DOHH2 (cell line): Measurements from ENCODE around the gene EXOC3L2.
A peak's percentile ranks its signal among the peaks of the same experiment; 100 is the strongest.

Source experiments
- H3F3A ChIP-seq: fragments of 200-600 bp; sonication (generic), shearing (Covaris generic); 2 replicates; pipeline ENCODE4 v1.6.0; 2016; ENCODE audit warnings: antibody characterized with exemption, mild to moderate bottlenecking; ENCODE audit not compliant: control insufficient read depth, insufficient read depth
- H3K27ac ChIP-seq: fragments of 200-600 bp; sonication (generic); 2 replicates; pipeline ENCODE4 v1.5.1; 2014; ENCODE audit warnings: low read depth, mild to moderate bottlenecking, low read length, moderate library complexity
- H3K27me3 ChIP-seq: fragments of 200-600 bp; sonication (generic); 2 replicates; pipeline ENCODE4 v1.6.1; 2014; ENCODE audit warnings: mild to moderate bottlenecking, low read length, mixed read lengths; ENCODE audit not compliant: control insufficient read depth
- H3K36me3 ChIP-seq: fragments of 200-600 bp; sonication (generic); 2 replicates; pipeline ENCODE4 v1.6.1; 2014; ENCODE audit warnings: mild to moderate bottlenecking, low read length, moderate library complexity, mixed read lengths; ENCODE audit not compliant: control insufficient read depth
- H3K4me1 ChIP-seq: fragments of 200-600 bp; sonication (generic); 2 replicates; pipeline ENCODE4 v1.6.1; 2014; ENCODE audit warnings: mild to moderate bottlenecking, low read length, mixed read lengths; ENCODE audit not compliant: control insufficient read depth
- H3K4me2 ChIP-seq: fragments of 200-600 bp; sonication (generic); 2 replicates; pipeline ENCODE4 v1.6.0; 2014; ENCODE audit warnings: mild to moderate bottlenecking, low read length, moderate library complexity
- H3K4me3 ChIP-seq: fragments of 200-600 bp; sonication (generic); 2 replicates; pipeline ENCODE4 v1.5.1; 2014; ENCODE audit warnings: mild to moderate bottlenecking, low read length, mixed read lengths
- H3K79me2 ChIP-seq: fragments of 200-600 bp; sonication (generic); 2 replicates; pipeline ENCODE4 v1.6.1; 2014; ENCODE audit warnings: mild to moderate bottlenecking, low read length, mixed read lengths; ENCODE audit not compliant: control insufficient read depth
- H3K9me2 ChIP-seq: fragments of 200-600 bp; sonication (generic); replicated peaks from 2 replicates; pipeline ENCODE4 v1.6.1; 2014; ENCODE audit warnings: mild to moderate bottlenecking, low read length, mixed read lengths; ENCODE audit not compliant: control insufficient read depth
- H3K9me3 ChIP-seq: fragments of 200-600 bp; sonication (generic); 2 replicates; pipeline ENCODE4 v1.6.1; 2014; ENCODE audit warnings: antibody characterized with exemption, low read length, mixed read lengths; ENCODE audit not compliant: control insufficient read depth, insufficient read depth
- H4K20me1 ChIP-seq: fragments of 200-600 bp; sonication (generic); 2 replicates; pipeline ENCODE4 v1.6.0; 2014; ENCODE audit warnings: low read depth, mild to moderate bottlenecking, antibody characterized with exemption, low read length, moderate library complexity; ENCODE audit not compliant: control insufficient read depth, insufficient read depth
- EZH2phosphoT487 ChIP-seq: fragments of 200-600 bp; sonication (generic); IDR thresholded peaks from 2 replicates; pipeline ENCODE4 v1.6.1; 2017; ENCODE audit warnings: borderline replicate concordance, mild to moderate bottlenecking, antibody characterized with exemption, low read length, moderate library complexity, mixed read lengths
- TF ChIP-seq, protein P1 (sequence below): fragments of 200-600 bp; sonication (generic); IDR thresholded peaks from one replicate; pipeline ENCODE4 v1.5.1; 2014; ENCODE audit warnings: antibody characterized with exemption, mild to moderate bottlenecking, low read depth, low read length; ENCODE audit not compliant: poor library complexity, severe bottlenecking

EXOC3L2 gene

DNA sequence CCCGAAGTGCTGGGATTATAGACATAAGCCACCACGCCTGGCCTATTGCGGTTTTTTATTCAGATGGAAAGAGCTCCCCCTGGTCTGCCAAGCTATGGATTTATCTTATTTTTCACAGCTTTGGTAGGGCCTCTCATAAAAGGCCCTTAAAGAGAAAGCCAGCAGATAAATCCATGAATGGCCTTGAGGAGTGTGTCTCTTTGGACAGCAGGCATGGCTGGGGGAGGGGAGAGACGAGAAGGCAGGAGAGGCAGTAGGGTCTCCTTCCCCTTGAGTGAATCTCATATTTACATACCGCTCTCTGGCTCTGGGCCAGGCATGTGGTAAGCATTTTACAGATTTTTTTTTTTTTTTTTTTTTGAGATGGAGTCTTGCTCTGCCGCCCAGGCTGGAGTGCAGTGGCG, 31.1 kb upstream of the EXOC3L2 start:
- Histone ChIP-seq H4K20me1 (no peaks in the 10 kb centered on the region), H3K79me2 (no peaks in the 10 kb centered on the region), H3K4me3 (no peak overlapping the region), H3K9me3 (no peaks in the 10 kb centered on the region), H3F3A (no peaks in the 10 kb centered on the region), H3K4me1 (peaks cover 11% of the 10 kb centered on the region), H3K9me2 (no peaks in the 10 kb centered on the region), H3K27ac (no peak overlapping the region), H3K27me3 (no peaks in the 10 kb centered on the region), H3K36me3 (no peaks in the 10 kb centered on the region), H3K4me2 (peak overlapping the region; percentile 7; the same call in 1 of the 2 replicates)
- TF ChIP-seq EZH2phosphoT487 = no peak

DNA sequence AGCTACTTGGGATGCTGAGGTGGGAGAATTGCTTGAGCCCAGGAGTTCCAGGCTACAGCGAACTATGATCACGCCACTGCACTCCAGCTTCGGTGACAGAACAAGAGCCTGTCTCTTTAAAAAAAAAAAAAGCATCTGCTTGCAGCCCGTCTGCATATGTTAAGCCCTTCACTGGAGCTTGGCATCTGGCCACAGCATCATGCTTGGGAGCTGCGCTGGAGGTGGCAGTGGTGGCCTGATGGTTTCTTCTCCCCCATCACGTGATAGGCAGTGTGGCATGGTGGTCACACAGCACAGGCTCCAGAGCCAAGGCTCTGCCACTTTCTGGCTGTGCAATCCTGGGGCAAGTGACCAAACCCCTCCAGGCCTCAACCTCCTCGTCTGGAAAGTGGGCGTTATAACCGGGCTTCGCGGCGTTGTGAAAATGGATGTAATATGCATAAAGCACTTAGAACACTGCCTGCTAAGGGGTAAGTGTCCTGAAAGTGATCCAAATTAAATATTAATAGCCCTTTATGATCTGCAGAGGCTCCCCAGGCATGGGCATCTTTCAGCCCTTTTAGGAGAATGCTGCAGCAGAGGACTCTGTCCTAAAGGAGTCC, 30.3 kb upstream of the EXOC3L2 start:
- TF ChIP-seq EZH2phosphoT487 = no peak
- TF ChIP-seq, protein P1, sequence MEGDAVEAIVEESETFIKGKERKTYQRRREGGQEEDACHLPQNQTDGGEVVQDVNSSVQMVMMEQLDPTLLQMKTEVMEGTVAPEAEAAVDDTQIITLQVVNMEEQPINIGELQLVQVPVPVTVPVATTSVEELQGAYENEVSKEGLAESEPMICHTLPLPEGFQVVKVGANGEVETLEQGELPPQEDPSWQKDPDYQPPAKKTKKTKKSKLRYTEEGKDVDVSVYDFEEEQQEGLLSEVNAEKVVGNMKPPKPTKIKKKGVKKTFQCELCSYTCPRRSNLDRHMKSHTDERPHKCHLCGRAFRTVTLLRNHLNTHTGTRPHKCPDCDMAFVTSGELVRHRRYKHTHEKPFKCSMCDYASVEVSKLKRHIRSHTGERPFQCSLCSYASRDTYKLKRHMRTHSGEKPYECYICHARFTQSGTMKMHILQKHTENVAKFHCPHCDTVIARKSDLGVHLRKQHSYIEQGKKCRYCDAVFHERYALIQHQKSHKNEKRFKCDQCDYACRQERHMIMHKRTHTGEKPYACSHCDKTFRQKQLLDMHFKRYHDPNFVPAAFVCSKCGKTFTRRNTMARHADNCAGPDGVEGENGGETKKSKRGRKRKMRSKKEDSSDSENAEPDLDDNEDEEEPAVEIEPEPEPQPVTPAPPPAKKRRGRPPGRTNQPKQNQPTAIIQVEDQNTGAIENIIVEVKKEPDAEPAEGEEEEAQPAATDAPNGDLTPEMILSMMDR = no peak
- Histone ChIP-seq H3K36me3 (no peaks in the 10 kb centered on the region), H3K4me1 (peaks cover 11% of the 10 kb centered on the region)

DNA sequence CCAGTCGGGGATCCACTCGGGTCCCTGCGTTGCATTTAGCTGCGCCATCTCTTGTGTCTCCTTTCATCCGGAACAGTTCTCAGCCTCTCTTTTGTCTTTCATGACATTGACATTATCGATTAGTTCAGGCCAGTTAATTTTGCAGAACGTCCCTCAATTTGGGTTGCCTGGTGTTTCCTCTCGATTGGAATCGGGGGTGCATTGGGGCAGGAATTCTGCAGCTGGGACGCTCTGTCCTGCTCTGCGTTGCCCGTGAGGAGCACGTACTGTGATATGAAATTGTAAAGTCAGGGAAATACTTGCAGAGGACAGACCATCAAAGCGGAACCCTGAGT, 28.3 kb upstream of the EXOC3L2 start:
- Histone ChIP-seq H3K27ac (no peak overlapping the region), H3F3A (no peaks in the 10 kb centered on the region), H3K9me3 (no peaks in the 10 kb centered on the region), H3K4me1 (peaks cover 11% of the 10 kb centered on the region), H3K27me3 (no peaks in the 10 kb centered on the region), H3K79me2 (no peaks in the 10 kb centered on the region), H3K4me3 (no peak overlapping the region), H3K4me2 (no peak overlapping the region), H4K20me1 (no peaks in the 10 kb centered on the region), H3K9me2 (no peaks in the 10 kb centered on the region), H3K36me3 (no peaks in the 10 kb centered on the region)
- TF ChIP-seq, protein P1 = no peak
- no peak for TF ChIP-seq EZH2phosphoT487

More for the DNA sequence above, 30.3 kb upstream of the EXOC3L2 start:
- Histone ChIP-seq H3K4me2 (no peak overlapping the region), H3F3A (no peaks in the 10 kb centered on the region), H3K79me2 (no peaks in the 10 kb centered on the region), H3K9me2 (no peaks in the 10 kb centered on the region), H3K27ac (no peak overlapping the region), H3K4me3 (no peak overlapping the region), H3K27me3 (no peaks in the 10 kb centered on the region), H3K9me3 (no peaks in the 10 kb centered on the region), H4K20me1 (no peaks in the 10 kb centered on the region)

DNA sequence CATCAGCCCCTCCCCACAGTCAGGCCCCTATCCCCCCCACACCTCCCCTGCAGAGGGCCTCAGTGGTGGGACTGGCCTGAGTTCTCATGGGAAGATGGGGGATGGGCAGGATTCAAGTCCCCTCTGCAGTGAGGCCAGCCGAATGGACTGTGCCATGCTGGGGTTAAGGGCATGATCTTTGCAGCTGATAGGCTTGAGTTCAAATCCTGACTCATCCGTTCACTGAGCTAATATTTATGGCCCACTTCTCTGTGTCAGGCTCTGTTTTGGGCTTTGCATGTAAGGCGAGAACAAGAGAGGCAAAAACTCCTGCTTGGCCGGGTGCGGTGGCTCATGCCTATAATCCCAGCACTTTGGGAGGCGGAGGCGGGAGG, 26.5 kb upstream of the EXOC3L2 start:
- peaks cover 9% of the 10 kb centered on the region for H3K4me1 ChIP-seq
- no peaks in the 10 kb centered on the region for H3F3A ChIP-seq
- no peaks in the 10 kb centered on the region for H3K27me3 ChIP-seq
- H3K4me3 ChIP-seq = no peak overlapping the region
- no peaks in the 10 kb centered on the region for H3K79me2 ChIP-seq
- no peak overlapping the region for H3K27ac ChIP-seq
- TF ChIP-seq, protein P1 = no peak
- no peak for TF ChIP-seq EZH2phosphoT487
- no peaks in the 10 kb centered on the region for H4K20me1 ChIP-seq
- H3K36me3 ChIP-seq = no peaks in the 10 kb centered on the region
- H3K9me2 ChIP-seq = no peaks in the 10 kb centered on the region
- H3K4me2 ChIP-seq = no peak overlapping the region
- no peaks in the 10 kb centered on the region for H3K9me3 ChIP-seq
